Fibroblast of pulmonary artery (primary cell): Measurements from ENCODE around the gene ALPL.

Experiments used
- DNase-seq: peaks from one replicate; pipeline ENCODE4 v3.0.0-alpha.2; 2010; ENCODE audit warnings: low read depth
- H3K4me3 ChIP-seq: replicated peaks from 2 replicates; pipeline ENCODE4 v1.5.1; 2011; ENCODE audit warnings: low read depth, mild to moderate bottlenecking, control low read depth, low read length, moderate library complexity
- CTCF ChIP-seq: IDR thresholded peaks from 2 replicates; pipeline ENCODE4 v1.5.1; 2011; ENCODE audit warnings: mild to moderate bottlenecking, control low read depth, low read length, inconsistent platforms; ENCODE audit errors: missing control alignments

Gene ALPL

DNA sequence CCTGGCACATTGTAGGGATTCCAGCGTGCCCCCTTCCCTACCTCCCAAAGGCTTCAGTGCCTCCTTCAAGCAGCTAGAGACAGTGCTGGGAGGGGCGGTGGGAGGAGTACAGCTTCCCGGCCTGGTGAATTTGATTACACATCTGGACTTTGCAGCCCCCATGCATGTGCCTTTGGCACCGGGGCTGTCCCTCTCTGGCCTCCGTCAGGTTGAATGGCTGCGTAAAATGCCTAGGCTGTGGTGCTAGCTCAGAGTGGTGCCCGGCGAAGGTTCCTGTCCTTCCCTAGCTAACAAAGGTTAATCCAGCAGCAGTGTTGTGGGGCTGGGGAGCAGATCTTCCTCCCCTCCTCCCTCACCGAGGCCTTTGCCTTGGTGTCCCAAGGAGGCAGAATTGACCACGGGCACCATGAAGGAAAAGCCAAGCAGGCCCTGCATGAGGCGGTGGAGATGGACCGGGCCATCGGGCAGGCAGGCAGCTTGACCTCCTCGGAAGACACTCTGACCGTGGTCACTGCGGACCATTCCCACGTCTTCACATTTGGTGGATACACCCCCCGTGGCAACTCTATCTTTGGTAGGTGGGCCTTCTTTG lies 66.2 kb downstream of the ALPL start:
- DNase-seq: no peak
- H3K4me3 ChIP-seq: no peak overlapping the region
- TF ChIP-seq CTCF: no peak

GRCh38 chr1:21576031-21576797 lies 67.0 kb downstream of the ALPL start:
- H3K4me3 ChIP-seq: no peak overlapping the region
- DNase-seq: no peak
- TF ChIP-seq CTCF: no peak

GRCh38 chr1:21576798-21577187 lies 67.6 kb downstream of the ALPL start:
- no peak for TF ChIP-seq CTCF
- no peak overlapping the region for H3K4me3 ChIP-seq
- no peak for DNase-seq

DNA sequence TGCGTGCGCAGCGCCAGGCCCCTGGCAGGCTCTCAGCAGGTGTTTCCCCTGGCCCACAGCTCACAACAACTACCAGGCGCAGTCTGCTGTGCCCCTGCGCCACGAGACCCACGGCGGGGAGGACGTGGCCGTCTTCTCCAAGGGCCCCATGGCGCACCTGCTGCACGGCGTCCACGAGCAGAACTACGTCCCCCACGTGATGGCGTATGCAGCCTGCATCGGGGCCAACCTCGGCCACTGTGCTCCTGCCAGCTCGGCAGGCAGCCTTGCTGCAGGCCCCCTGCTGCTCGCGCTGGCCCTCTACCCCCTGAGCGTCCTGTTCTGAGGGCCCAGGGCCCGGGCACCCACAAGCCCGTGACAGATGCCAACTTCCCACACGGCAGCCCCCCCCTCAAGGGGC lies 68.1 kb downstream of the ALPL start:
- no peak for DNase-seq
- TF ChIP-seq CTCF: no peak

GRCh38 chr1:21577933-21578332 lies 68.7 kb downstream of the ALPL start:
- no peak for DNase-seq
- no peak overlapping the region for H3K4me3 ChIP-seq
- TF ChIP-seq CTCF: no peak

More for the DNA sequence above, 68.1 kb downstream of the ALPL start:
- H3K4me3 ChIP-seq: no peak overlapping the region

DNA sequence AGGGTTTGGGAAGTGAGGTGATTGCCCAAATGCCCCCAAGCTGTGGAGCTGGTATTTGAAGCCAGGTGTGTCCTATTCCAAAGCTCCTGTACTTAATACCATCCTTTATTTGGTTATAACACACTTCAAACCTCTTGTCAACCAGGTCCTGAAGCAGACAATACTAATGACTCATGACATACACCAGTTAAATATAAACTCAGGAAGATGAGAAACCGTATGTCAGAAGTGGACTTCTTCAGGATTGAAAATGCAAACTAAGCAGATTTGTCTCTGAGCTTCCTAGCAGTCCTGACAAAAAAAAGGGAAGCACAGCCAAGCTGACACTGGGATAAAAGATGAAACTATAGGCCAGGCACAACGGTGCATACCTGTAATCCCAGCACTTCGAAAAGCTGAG lies 70.6 kb downstream of the ALPL start:
- no peak for DNase-seq
- no peak for TF ChIP-seq CTCF
- no peak overlapping the region for H3K4me3 ChIP-seq

- H3K4me3 ChIP-seq: no peak overlapping the region
- TF ChIP-seq CTCF: no peak
- DNase-seq: no peak
Measured at GRCh38 chr1:21584096-21584495, 74.9 kb downstream of the ALPL start.
